ENCODE results near the gene PRKAG3.

Gene PRKAG3

GRCh38 chr2:218837495-218837894, 5.9 kb upstream of the PRKAG3 start:
- DNase-seq, result no peak

- no peak for DNase-seq
Observed at GRCh38 chr2:218834685-218835084, 3.1 kb upstream of the PRKAG3 start.

- DNase-seq, result no peak
Observed at GRCh38 chr2:218833023-218833609, 1.5 kb upstream of the PRKAG3 start.

GRCh38 chr2:218832520-218832919, 917 bp upstream of the PRKAG3 start:
- no peak for DNase-seq

- DNase-seq, result no peak
Observed at GRCh38 chr2:218832081-218832480, 478 bp upstream of the PRKAG3 start.

GRCh38 chr2:218830526-218831306, 887 bp downstream of the PRKAG3 start:
- DNase-seq, result no peak

- no peak for DNase-seq
Observed at GRCh38 chr2:218829868-218830451, 1.6 kb downstream of the PRKAG3 start.

GRCh38 chr2:218828477-218828778, 3.2 kb downstream of the PRKAG3 start:
- DNase-seq, result no peak

- DNase-seq, result no peak
Observed at GRCh38 chr2:218827701-218828476, 3.7 kb downstream of the PRKAG3 start.

GRCh38 chr2:218826791-218827190, 4.8 kb downstream of the PRKAG3 start:
- DNase-seq, result no peak

GRCh38 chr2:218824004-218824403, 7.6 kb downstream of the PRKAG3 start:
- DNase-seq, result no peak

- DNase-seq, result no peak
Observed at GRCh38 chr2:218823196-218823855, 8.3 kb downstream of the PRKAG3 start.

GRCh38 chr2:218822622-218823021, 9.0 kb downstream of the PRKAG3 start:
- no peak for DNase-seq

- no peak for DNase-seq
Observed at GRCh38 chr2:218821605-218822211, 9.9 kb downstream of the PRKAG3 start.

- no peak for DNase-seq
Observed at GRCh38 chr2:218820746-218821369, 10.7 kb downstream of the PRKAG3 start.

GRCh38 chr2:218819093-218819492, 12.5 kb downstream of the PRKAG3 start:
- no peak for DNase-seq

GRCh38 chr2:218816561-218817011, 15.0 kb downstream of the PRKAG3 start:
- no peak for DNase-seq

- no peak for DNase-seq
Observed at GRCh38 chr2:218815649-218816048, 16.0 kb downstream of the PRKAG3 start.

GRCh38 chr2:218815244-218815637, 16.4 kb downstream of the PRKAG3 start:
- no peak for DNase-seq

GRCh38 chr2:218814540-218815243, 16.9 kb downstream of the PRKAG3 start:
- DNase-seq, result no peak
